NCI-H524 (cell line): ENCODE data around the gene NFATC1.

Experiments
- DNase-seq, 2 experiments: peaks; one replicate each; lab custom pipeline; 2025; lab: John Stamatoyannopoulos, UW

Gene NFATC1

GRCh38 chr18:79389689-79390088 lies 6.0 kb upstream of the NFATC1 start:
- no peak for DNase-seq

- DNase-seq = no peak
Observed at GRCh38 chr18:79392226-79392625, 3.5 kb upstream of the NFATC1 start.

GRCh38 chr18:79393181-79393634 lies 2.5 kb upstream of the NFATC1 start:
- DNase-seq = no peak

- peak in 1 of 2 experiments; percentile 26 for DNase-seq
Observed at GRCh38 chr18:79393635-79394533, 1.8 kb upstream of the NFATC1 start.

GRCh38 chr18:79394534-79395307 lies 1.0 kb upstream of the NFATC1 start:
- no peak for DNase-seq

- no peak for DNase-seq
Observed at GRCh38 chr18:79395308-79395640, 456 bp upstream of the NFATC1 start.

- DNase-seq = peak in 1 of 2 experiments; percentile 26
Observed at GRCh38 chr18:79396431-79397246, 909 bp downstream of the NFATC1 start.

GRCh38 chr18:79397247-79397829 lies 1.6 kb downstream of the NFATC1 start:
- no peak for DNase-seq

GRCh38 chr18:79397830-79398761 lies 2.4 kb downstream of the NFATC1 start:
- no peak for DNase-seq

- DNase-seq = no peak
Observed at GRCh38 chr18:79399275-79400081, 3.7 kb downstream of the NFATC1 start.

- DNase-seq = no peak
Observed at GRCh38 chr18:79400091-79400590, 4.4 kb downstream of the NFATC1 start.

GRCh38 chr18:79400591-79401381 lies 5.1 kb downstream of the NFATC1 start:
- DNase-seq = no peak

GRCh38 chr18:79401494-79402208 lies 5.9 kb downstream of the NFATC1 start:
- DNase-seq = no peak

- no peak for DNase-seq
Observed at GRCh38 chr18:79402209-79402576, 6.5 kb downstream of the NFATC1 start.

- DNase-seq = no peak
Observed at GRCh38 chr18:79402977-79403722, 7.4 kb downstream of the NFATC1 start.

- peak in 1 of 2 experiments; percentile 50 for DNase-seq
Observed at GRCh38 chr18:79403723-79404566, 8.2 kb downstream of the NFATC1 start.

- DNase-seq = no peak
Observed at GRCh38 chr18:79404567-79404910, 8.8 kb downstream of the NFATC1 start.
